Testis (tissue), 3 donors: ENCODE measurements around the gene CHCHD10. TPM values are rescaled to one million over a fixed set of nuclear protein-coding genes. Genes with fewer than 3 reads are reported as not detected.

Source experiments
- DNase-seq: peaks from one replicate; pipeline ENCODE4 v3.0.0-alpha.2; 2019
- H3K27ac ChIP-seq, 2 donors: fragments of 200-600 bp; sonication (generic); one replicate each; pipeline ENCODE4 v1.5.1; 2019
- H3K27me3 ChIP-seq: fragments of 200-600 bp; sonication (generic); one replicate; pipeline ENCODE4 v1.5.1; 2019
- H3K36me3 ChIP-seq: fragments of 200-600 bp; sonication (generic); one replicate; pipeline ENCODE4 v1.5.1; 2017; ENCODE audit warnings: low read depth; ENCODE audit errors: missing control alignments
- H3K4me1 ChIP-seq: fragments of 200-600 bp; sonication (generic); one replicate; pipeline ENCODE4 v1.5.1; 2019
- H3K4me3 ChIP-seq, 2 donors: fragments of 200-600 bp; sonication (generic); one replicate each; pipeline ENCODE4 v1.5.1; 2017 to 2019
- H3K9me3 ChIP-seq: fragments of 200-600 bp; sonication (generic); one replicate; pipeline ENCODE4 v1.5.1; 2017
- POLR2A ChIP-seq: fragments of 450-650 bp; IDR thresholded peaks from one replicate; pipeline ENCODE4 v1.6.1; 2017; ENCODE audit warnings: antibody characterized with exemption, mild to moderate bottlenecking, moderate library complexity
- WGBS, 2 donors: methylation state at CpG; one replicate each; pipeline ENCODE4 v1.1.5; 2018; 5-methylcytosine and 5-hydroxymethylcytosine counted together
- intact Hi-C: fragments of 100-400 bp; cut with DNase I; formaldehyde crosslinking; loops from one replicate; pipeline ENCODE4 v1.15.1; 2023; ENCODE audit warnings: low total_unique reads
- polyA plus RNA-seq: library from polyadenylated mRNA; stranded (reverse); fragments of 350-450 nt; fragmentation: Illumina TruSeq; extraction: RNeasy Lipid Tissue Mini Kit (QIAGEN cat#74804); gene quantifications from one replicate; pipeline ENCODE4 v1.2.3, GENCODE V29; 2014; ENCODE audit warnings: low read depth, low replicate concordance; ENCODE audit not compliant: insufficient read depth
- total RNA-seq, 2 donors: library from RNA; depleted of rRNA; stranded (reverse); fragments of >200 nt; gene quantifications; one replicate each; pipeline ENCODE4 v1.2.3, GENCODE V29; 2016
- TF ChIP-seq, protein P1 (sequence below), 3 experiments: fragments of 450-650 bp in 2 of 3; fragments of 200-600 bp in 1 of 3; sonication (generic) in 1 of 3; IDR thresholded peaks; one replicate each; pipeline ENCODE4 v1.5.1; 2016 to 2019; ENCODE audit warnings: antibody characterized with exemption in 3 of 3, mild to moderate bottlenecking in 2 of 3, moderate library complexity in 1 of 3

The CHCHD10 gene
- total and polyA plus RNA-seq, 3 donors from 2014 or later, result 24.0 to 74.8 (median 30.2) TPM

DNA sequence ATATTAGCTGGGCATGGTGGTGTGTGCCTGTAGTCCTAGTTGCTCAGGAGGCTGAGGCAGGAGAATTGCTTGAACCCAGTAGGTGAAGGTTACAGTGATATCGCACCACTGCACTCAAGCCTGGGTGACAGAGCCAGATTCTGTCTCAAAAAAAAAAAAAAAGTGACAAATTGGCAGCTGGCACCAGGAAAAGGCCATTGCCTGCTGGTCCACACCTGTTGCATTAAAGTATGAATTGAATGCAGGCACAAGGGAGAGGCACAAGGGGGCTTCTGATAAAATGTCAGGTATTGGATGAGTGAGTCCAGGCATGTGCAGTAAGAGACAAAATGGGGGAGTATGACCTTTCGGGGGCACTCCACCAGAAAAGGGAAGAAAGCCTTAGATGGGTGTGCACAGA lies 45.0 kb downstream of the CHCHD10 start:
- no peak overlapping the region for H3K4me3 ChIP-seq
- H3K36me3 ChIP-seq, result no peaks in the 10 kb centered on the region
- WGBS, 2 donors, result 81 to 87% methylated on average over 2 of the region's 2 CpGs
- no peaks in the 10 kb centered on the region for H3K4me1 ChIP-seq
- no peaks in the 10 kb centered on the region for H3K9me3 ChIP-seq
- TF ChIP-seq, protein P1, sequence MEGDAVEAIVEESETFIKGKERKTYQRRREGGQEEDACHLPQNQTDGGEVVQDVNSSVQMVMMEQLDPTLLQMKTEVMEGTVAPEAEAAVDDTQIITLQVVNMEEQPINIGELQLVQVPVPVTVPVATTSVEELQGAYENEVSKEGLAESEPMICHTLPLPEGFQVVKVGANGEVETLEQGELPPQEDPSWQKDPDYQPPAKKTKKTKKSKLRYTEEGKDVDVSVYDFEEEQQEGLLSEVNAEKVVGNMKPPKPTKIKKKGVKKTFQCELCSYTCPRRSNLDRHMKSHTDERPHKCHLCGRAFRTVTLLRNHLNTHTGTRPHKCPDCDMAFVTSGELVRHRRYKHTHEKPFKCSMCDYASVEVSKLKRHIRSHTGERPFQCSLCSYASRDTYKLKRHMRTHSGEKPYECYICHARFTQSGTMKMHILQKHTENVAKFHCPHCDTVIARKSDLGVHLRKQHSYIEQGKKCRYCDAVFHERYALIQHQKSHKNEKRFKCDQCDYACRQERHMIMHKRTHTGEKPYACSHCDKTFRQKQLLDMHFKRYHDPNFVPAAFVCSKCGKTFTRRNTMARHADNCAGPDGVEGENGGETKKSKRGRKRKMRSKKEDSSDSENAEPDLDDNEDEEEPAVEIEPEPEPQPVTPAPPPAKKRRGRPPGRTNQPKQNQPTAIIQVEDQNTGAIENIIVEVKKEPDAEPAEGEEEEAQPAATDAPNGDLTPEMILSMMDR (IDR thresholded peaks at IDR 0.05), result no peak
- TF ChIP-seq POLR2A, result no peak
- no peak for DNase-seq
- intact Hi-C loops, result no loop called here
- no peaks in the 10 kb centered on the region for H3K27me3 ChIP-seq
- H3K27ac ChIP-seq, result no peak overlapping the region

DNA sequence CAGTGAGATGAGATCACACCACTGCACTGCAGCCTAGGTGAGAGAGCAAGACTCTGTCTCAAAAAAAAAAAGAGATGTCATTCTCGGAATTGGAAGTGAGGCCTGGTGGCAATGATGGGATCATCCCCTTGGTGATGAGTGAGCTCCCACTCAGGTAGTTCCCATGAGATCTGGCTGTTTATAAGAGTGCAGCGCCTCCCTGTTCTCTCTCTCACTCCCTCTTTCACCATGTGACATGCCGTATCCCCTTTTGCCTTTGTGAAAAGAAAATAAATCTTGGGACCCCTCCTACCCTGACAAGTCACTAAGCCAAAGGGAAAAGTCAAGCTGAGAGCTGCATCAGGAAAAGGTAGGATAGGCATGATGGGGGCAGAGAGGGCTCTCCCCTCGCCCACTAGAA lies 45.6 kb downstream of the CHCHD10 start:
- Histone ChIP-seq H3K4me3 (no peak overlapping the region), H3K4me1 (no peaks in the 10 kb centered on the region), H3K27ac (no peak overlapping the region), H3K27me3 (no peaks in the 10 kb centered on the region), H3K9me3 (no peaks in the 10 kb centered on the region), H3K36me3 (no peaks in the 10 kb centered on the region)
- 85% methylated on average over 4 of the region's 4 CpGs for WGBS, 2 donors
- TF ChIP-seq POLR2A, result no peak
- TF ChIP-seq, protein P1 (IDR thresholded peaks at IDR 0.05), result no peak
- DNase-seq, result no peak
- intact Hi-C loops, result no loop called here

DNA sequence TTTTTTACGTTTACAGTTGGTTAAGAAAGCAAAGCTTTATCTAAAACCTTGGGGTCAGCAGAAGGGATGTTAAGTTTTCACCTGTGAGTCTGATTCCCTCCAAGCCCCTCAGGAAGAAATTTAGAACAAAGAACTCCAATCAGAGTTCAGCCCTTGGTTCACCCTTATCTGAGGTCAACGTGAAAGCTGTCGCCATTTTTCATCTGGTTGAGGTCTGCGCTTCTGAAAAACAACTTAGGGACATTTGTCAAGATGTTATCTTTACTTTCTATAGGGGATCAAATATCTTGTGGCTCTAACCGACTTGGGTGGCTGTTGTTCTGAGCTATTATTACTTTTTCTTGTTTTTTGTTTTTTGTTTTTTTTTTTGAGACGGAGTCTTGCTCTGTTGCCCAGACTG lies 46.9 kb downstream of the CHCHD10 start:
- H3K4me1 ChIP-seq, result no peaks in the 10 kb centered on the region
- H3K4me3 ChIP-seq, result no peak overlapping the region
- H3K9me3 ChIP-seq, result no peaks in the 10 kb centered on the region
- no peaks in the 10 kb centered on the region for H3K36me3 ChIP-seq
- no peak overlapping the region for H3K27ac ChIP-seq
- no peak for DNase-seq
- TF ChIP-seq POLR2A, result no peak
- TF ChIP-seq, protein P1 (IDR thresholded peaks at IDR 0.05), result no peak
- intact Hi-C loops, result no loop called here
- 69 to 80% methylated on average over 6 of the region's 6 CpGs for WGBS, 2 donors
- no peaks in the 10 kb centered on the region for H3K27me3 ChIP-seq

DNA sequence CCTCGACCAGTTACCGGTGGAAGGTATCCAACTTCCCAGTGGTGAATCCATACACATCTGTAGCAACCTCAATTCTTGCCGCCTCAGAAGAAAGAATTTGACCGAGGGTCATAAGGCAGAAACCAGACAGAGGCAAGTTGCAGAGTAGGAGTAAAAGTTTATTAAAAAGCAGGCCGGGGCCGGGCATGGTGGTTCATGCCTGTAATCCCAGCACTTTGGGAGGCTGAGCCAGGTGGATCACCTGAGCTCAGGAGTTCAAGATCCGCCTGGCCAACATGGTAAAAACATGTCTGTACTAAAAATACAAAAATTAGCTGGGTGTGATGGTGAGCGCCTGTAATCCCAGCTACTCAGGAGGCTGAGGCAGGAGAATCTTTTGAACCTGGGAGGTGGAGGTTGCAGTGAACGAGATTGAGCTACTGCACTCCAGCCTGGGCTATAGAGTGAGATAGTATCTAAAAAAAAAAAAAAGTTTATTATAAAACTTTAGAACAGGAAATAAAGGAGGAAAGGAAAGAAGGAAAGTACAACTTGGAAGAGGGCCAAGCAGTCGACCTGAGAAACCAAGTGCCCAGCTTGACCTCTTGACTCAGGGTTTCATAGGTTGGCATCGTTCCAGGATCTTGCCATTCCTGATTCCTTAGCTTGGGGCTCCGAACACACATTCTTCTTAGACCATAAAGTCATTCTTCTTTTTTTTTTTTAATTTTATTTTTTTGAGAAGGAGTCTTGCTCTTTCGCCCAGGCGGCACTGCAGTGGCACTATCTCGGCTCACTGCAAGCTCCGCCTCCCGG lies 49.2 kb downstream of the CHCHD10 start:
- WGBS, 2 donors, result 87 to 89% methylated on average over 17 of the region's 17 CpGs
- no peak for DNase-seq

More for the DNA sequence above, 49.2 kb downstream of the CHCHD10 start:
- intact Hi-C loops, result no loop called here
- no peaks in the 10 kb centered on the region for H3K9me3 ChIP-seq
- H3K4me3 ChIP-seq, result no peak overlapping the region
- TF ChIP-seq, protein P1 (IDR thresholded peaks at IDR 0.05), result no peak
- H3K4me1 ChIP-seq, result no peaks in the 10 kb centered on the region
- H3K27ac ChIP-seq, result no peak overlapping the region
- H3K36me3 ChIP-seq, result no peaks in the 10 kb centered on the region
- no peaks in the 10 kb centered on the region for H3K27me3 ChIP-seq
